CD4-positive, alpha-beta T cell (primary cell): ENCODE measurements around the gene XPR1. TPM values are rescaled to one million over a fixed set of nuclear protein-coding genes. Genes with fewer than 3 reads are reported as not detected.
A peak's percentile ranks its signal among the peaks of the same experiment; 100 is the strongest.

Experiments used
- ATAC-seq: fragments of 200-7000 bp; cut with Tn5 transposase; one replicate; pipeline ENCODE4 v1.10.0; 2022; ENCODE audit warnings: mild to moderate bottlenecking; ENCODE audit not compliant: poor library complexity
- CTCF ChIA-PET: fragments of 350-600 bp; sonication (Branson Sonifier 250); formaldehyde crosslinking; loops from one replicate; lab custom pipeline; 2021; ENCODE audit warnings: antibody characterized with exemption, inconsistent platforms; lab: Charles Lee
- POLR2A ChIA-PET: fragments of 350-600 bp; sonication (Branson Sonifier 250); formaldehyde crosslinking; loops from one replicate; lab custom pipeline; 2021; ENCODE audit warnings: antibody characterized with exemption, inconsistent platforms; lab: Charles Lee
- DNase-seq, 14 experiments: peaks; one replicate each; pipeline ENCODE4 v3.0.0-alpha.2; 2013 to 2020; ENCODE audit warnings: mixed read lengths in 2 of 14
- H3K27ac ChIP-seq, 2 donors: one replicate each; pipeline versions ENCODE4 v1.5.1 to v1.7.0; 2013; ENCODE audit warnings: low read length in 2 of 2, low read depth in 1 of 2, mild to moderate bottlenecking in 1 of 2
- H3K27me3 ChIP-seq, 2 experiments: 1 replicate in 1 of 2; 2 replicates in 1 of 2; pipeline versions ENCODE4 v1.6.1 to v1.7.0; 2013; ENCODE audit warnings: low read length in 2 of 2, control low read depth in 1 of 2, mild to moderate bottlenecking in 1 of 2, moderate library complexity in 1 of 2; ENCODE audit not compliant: insufficient read depth in 2 of 2, control insufficient read depth in 1 of 2
- H3K36me3 ChIP-seq: one replicate; pipeline ENCODE4 v1.6.1; 2013; ENCODE audit warnings: low read length, control low read depth; ENCODE audit not compliant: insufficient read depth
- H3K4me1 ChIP-seq: one replicate; pipeline ENCODE4 v1.6.1; 2013; ENCODE audit warnings: low read length, control low read depth; ENCODE audit not compliant: insufficient read depth
- H3K4me3 ChIP-seq: one replicate; pipeline ENCODE4 v1.5.1; 2013; ENCODE audit warnings: mild to moderate bottlenecking, low read length, moderate library complexity
- H3K9me3 ChIP-seq, 2 experiments: 1 replicate in 1 of 2; 2 replicates in 1 of 2; pipeline versions ENCODE4 v1.6.1 to v1.7.0; 2013; ENCODE audit warnings: low read length in 2 of 2, mild to moderate bottlenecking in 2 of 2, control low read depth in 1 of 2, moderate library complexity in 1 of 2; ENCODE audit not compliant: control insufficient read depth in 1 of 2, insufficient read depth in 1 of 2
- H3K27ac Mint-ChIP-seq: one replicate; pipeline ENCODE4 v1.8.0; 2020; ENCODE audit warnings: mixed read lengths
- H3K27me3 Mint-ChIP-seq: one replicate; pipeline ENCODE4 v1.8.0; 2021; ENCODE audit warnings: mixed read lengths
- H3K36me3 Mint-ChIP-seq: one replicate; pipeline ENCODE4 v1.8.0; 2021; ENCODE audit warnings: low read depth, mixed read lengths
- H3K4me1 Mint-ChIP-seq: one replicate; pipeline ENCODE4 v1.8.0; 2021; ENCODE audit warnings: low read depth, mixed read lengths
- H3K4me3 Mint-ChIP-seq: one replicate; pipeline ENCODE4 v1.8.0; 2020; ENCODE audit warnings: mild to moderate bottlenecking, mixed read lengths
- H3K9me3 Mint-ChIP-seq: one replicate; pipeline ENCODE4 v1.8.0; 2020; ENCODE audit warnings: mixed read lengths
- intact Hi-C, 2 experiments: fragments of 100-400 bp; cut with DNase I in 1 of 2; cut with micrococcal nuclease in 1 of 2; formaldehyde crosslinking; loops; one replicate each; pipeline versions ENCODE4 v1.15.1 to v1.9.0; 2023 to 2025; cut with DNase I, micrococcal nuclease
- total RNA-seq, 174 experiments: library from RNA in 2 of 174; stranded (reverse) in 2 of 174; gene quantifications; one replicate each; pipeline ENCODE4 v1.2.3 and lab custom pipeline; 2021 to 2026
- TF ChIP-seq, protein P1 (sequence below): fragments of 200-600 bp; IDR thresholded peaks from one replicate; pipeline ENCODE4 v1.8.0; 2022; ENCODE audit warnings: antibody characterized with exemption, mild to moderate bottlenecking

XPR1 gene
- total RNA-seq, 2 experiments from 2014 or later: 13.7 TPM

DNA sequence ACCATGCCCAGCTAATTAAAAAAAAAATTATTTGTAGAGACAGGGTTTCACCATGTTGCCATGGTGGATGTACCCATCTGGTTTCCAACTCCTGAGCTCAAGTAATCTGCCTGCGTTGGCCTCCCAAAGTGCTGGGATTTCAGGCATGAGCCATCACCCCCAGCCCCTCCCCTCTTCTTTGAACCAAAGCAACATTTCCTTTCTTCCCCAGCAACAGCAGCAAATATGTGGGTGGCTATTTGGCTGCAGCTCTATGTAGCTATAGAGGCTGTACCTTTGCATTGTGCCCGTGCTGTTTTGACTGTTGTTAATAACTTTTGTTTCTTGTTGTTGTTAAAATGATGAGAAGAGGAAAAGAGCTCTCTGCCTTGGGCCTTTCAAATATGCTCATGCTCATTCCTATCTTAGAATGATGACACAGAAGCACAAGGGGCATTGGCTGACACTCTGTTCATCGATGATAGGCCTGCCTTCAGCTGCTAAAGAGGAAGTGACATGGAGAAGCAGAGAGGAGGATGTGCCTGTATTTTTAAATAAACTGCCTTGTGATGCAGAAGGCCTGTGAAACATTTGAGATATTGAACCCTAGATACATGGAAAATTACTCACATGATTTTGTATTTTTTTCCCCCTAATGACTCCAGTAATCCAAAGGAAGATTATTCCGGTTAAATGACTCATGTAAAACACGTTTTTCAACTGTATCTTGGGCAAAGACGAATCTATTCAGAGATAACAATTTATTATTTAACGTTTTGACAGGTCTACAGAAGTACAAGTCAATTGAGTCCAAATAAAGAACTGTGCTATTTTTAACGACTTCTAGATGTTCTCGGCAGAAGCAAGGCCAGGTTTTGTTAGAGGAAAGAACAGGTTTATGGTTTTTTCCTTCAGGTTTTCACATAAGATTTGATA, 20.5 kb upstream of the XPR1 start:
- no peak overlapping the region for H3K27ac Mint-ChIP-seq
- Histone ChIP-seq H3K9me3 (no peaks in the 10 kb centered on the region), H3K4me3 (no peak overlapping the region), H3K4me1 (no peaks in the 10 kb centered on the region), H3K27ac (no peak overlapping the region), H3K36me3 (no peaks in the 10 kb centered on the region), H3K27me3 (no peaks in the 10 kb centered on the region)
- ATAC-seq: peak; percentile 49
- ChIA-PET CTCF (interaction anchor here (1.1 kb wide), 1 partner anchor 95 kb away, joined by 3 read pairs; no protein-coding TSS in a partner anchor), POLR2A (no interaction called here)
- H3K27me3 Mint-ChIP-seq: no peaks in the 10 kb centered on the region
- H3K36me3 Mint-ChIP-seq: no peaks in the 10 kb centered on the region
- TF ChIP-seq, protein P1, sequence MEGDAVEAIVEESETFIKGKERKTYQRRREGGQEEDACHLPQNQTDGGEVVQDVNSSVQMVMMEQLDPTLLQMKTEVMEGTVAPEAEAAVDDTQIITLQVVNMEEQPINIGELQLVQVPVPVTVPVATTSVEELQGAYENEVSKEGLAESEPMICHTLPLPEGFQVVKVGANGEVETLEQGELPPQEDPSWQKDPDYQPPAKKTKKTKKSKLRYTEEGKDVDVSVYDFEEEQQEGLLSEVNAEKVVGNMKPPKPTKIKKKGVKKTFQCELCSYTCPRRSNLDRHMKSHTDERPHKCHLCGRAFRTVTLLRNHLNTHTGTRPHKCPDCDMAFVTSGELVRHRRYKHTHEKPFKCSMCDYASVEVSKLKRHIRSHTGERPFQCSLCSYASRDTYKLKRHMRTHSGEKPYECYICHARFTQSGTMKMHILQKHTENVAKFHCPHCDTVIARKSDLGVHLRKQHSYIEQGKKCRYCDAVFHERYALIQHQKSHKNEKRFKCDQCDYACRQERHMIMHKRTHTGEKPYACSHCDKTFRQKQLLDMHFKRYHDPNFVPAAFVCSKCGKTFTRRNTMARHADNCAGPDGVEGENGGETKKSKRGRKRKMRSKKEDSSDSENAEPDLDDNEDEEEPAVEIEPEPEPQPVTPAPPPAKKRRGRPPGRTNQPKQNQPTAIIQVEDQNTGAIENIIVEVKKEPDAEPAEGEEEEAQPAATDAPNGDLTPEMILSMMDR: no peak
- H3K4me3 Mint-ChIP-seq: no peak overlapping the region
- no peaks in the 10 kb centered on the region for H3K9me3 Mint-ChIP-seq
- intact Hi-C loops: no loop called here
- peaks cover 6% of the 10 kb centered on the region for H3K4me1 Mint-ChIP-seq
- DNase-seq: peak in 2 of 14 experiments; percentile 16 to 19

DNA sequence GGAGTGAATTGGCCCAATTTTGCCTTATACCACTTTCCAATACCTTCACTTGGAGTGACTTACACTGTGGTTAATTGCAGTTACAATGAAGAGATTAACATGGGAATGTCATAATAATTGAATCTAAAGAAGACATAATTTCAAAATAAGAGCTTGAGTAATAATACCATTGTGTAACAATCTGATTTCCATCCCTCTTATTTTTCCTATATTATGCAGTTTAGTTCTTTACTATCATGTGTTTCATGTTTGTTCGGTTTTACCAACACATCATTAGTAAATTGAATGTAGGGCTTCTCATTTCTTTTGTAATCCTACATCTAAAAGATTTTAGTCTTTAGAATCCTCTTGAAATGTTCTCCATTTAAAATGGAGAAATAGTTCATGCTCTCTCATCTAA, 19.2 kb upstream of the XPR1 start:
- Histone ChIP-seq H3K36me3 (no peaks in the 10 kb centered on the region), H3K27ac (no peak overlapping the region), H3K27me3 (no peaks in the 10 kb centered on the region), H3K4me3 (no peak overlapping the region), H3K4me1 (no peaks in the 10 kb centered on the region), H3K9me3 (no peaks in the 10 kb centered on the region)
- TF ChIP-seq, protein P1: no peak
- DNase-seq: no peak
- ChIA-PET CTCF (interaction anchor here (0.5 kb wide), 1 partner anchor 1262 kb away, joined by 4 read pairs; no protein-coding TSS in a partner anchor), POLR2A (no interaction called here)
- Mint-ChIP-seq H3K9me3 (no peaks in the 10 kb centered on the region), H3K4me3 (no peak overlapping the region), H3K4me1 (peaks cover 6% of the 10 kb centered on the region), H3K27me3 (no peaks in the 10 kb centered on the region), H3K27ac (no peak overlapping the region), H3K36me3 (no peaks in the 10 kb centered on the region)
- intact Hi-C loops: no loop called here
- ATAC-seq: no peak

DNA sequence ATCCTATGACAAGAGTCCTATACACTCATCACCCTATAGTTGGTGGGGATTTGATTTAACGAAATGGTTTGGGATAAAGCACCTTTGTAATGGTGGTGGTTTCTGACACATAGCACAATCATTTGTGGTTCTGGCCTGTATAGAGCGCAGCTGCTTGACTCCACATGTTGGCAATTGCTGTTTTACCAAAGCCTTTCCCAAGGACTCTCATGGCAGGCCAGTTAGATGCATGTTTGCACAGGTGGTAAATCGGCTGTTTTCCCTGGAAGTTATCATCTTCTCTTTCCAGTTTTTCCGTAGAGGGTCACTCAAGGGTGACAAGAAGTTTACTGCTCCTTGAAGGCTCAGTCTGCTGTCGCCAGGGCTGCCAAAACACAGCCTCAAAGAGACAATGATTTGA, 17.1 kb upstream of the XPR1 start:
- H3K4me1 ChIP-seq: no peaks in the 10 kb centered on the region
- Mint-ChIP-seq H3K4me1 (peaks cover 6% of the 10 kb centered on the region), H3K27ac (no peak overlapping the region), H3K4me3 (no peak overlapping the region), H3K36me3 (no peaks in the 10 kb centered on the region), H3K9me3 (no peaks in the 10 kb centered on the region), H3K27me3 (no peaks in the 10 kb centered on the region)
- H3K4me3 ChIP-seq: no peak overlapping the region
- CTCF ChIA-PET: no interaction called here
- no peaks in the 10 kb centered on the region for H3K27me3 ChIP-seq
- TF ChIP-seq, protein P1: no peak
- DNase-seq (no peak), ATAC-seq (no peak)
- no peaks in the 10 kb centered on the region for H3K36me3 ChIP-seq
- intact Hi-C loops: no loop called here
- POLR2A ChIA-PET: no interaction called here
- no peak overlapping the region for H3K27ac ChIP-seq
- no peaks in the 10 kb centered on the region for H3K9me3 ChIP-seq
